ENCODE data around the gene UGT3A1. TPM values are rescaled to one million over a fixed set of nuclear protein-coding genes. Genes with fewer than 3 reads are reported as not detected.

Gene UGT3A1
- total and polyA plus RNA-seq, 10 of the 15 experiments (the other 5 are each of a cell fraction or from before 2014, with no cell fraction given) = not detected

- peak; percentile 41; the same call in 1 of the 2 replicates for TF ChIP-seq RELB (IDR thresholded peaks at IDR 0.05; ENCODE audit: low read depth)
- no peak for TF ChIP-seq LARP7 (IDR thresholded peaks at IDR 0.05)
- no peak for TF ChIP-seq NFXL1 (IDR thresholded peaks at IDR 0.05; ENCODE audit: borderline replicate concordance)
- no peak for TF ChIP-seq CHD2 (IDR thresholded peaks at IDR 0.05; ENCODE audit: borderline replicate concordance, low read depth, low read length)
- TF ChIP-seq FOXK2 (IDR thresholded peaks at IDR 0.05) = no peak
- no peak for TF ChIP-seq ASH2L (IDR thresholded peaks at IDR 0.05; ENCODE audit: borderline replicate concordance, low read depth)
- TF ChIP-seq MEF2A (IDR thresholded peaks at IDR 0.05; ENCODE audit: insufficient read depth, low read depth, low read length) = no peak
- no peak for TF ChIP-seq ZBTB4 (CRISPR knock-in tag; IDR thresholded peaks at IDR 0.05)
- TF ChIP-seq IRF4 (IDR thresholded peaks at IDR 0.05; ENCODE audit: low read depth, low read length) = peak; percentile 84; the same call in 1 of the 2 replicates
- no peak for TF ChIP-seq SMAD5 (IDR thresholded peaks at IDR 0.05; ENCODE audit: low read depth)
- TF ChIP-seq CTCF (IDR thresholded peaks at IDR 0.05 in 2 of 3, conservative IDR thresholded peaks at IDR 0.05 in 1 of 3; ENCODE audit: control insufficient read depth in 2 of 3, extremely low read depth in 1 of 3, insufficient read depth in 1 of 3, low read depth in 3 of 3, low read length in 3 of 3) = no peak
- no peak for TF ChIP-seq MEF2B (IDR thresholded peaks at IDR 0.05; ENCODE audit: partially characterized antibody, poor library complexity, severe bottlenecking)
- TF ChIP-seq ZNF24 (IDR thresholded peaks at IDR 0.05) = no peak
- no peak for TF ChIP-seq RELA (IDR thresholded peaks at IDR 0.05; ENCODE audit: borderline replicate concordance, partially characterized antibody)
- peak; percentile 22 for TF ChIP-seq SKIL (IDR thresholded peaks at IDR 0.05; ENCODE audit: low read depth, poor library complexity, severe bottlenecking)
- TF ChIP-seq CREB1 (IDR thresholded peaks at IDR 0.05; ENCODE audit: low read depth) = 0 out of 2 replicates have a peak, but pooled peaks have one; percentile 28
- TF ChIP-seq ZNF384 (IDR thresholded peaks at IDR 0.05; ENCODE audit: borderline replicate concordance, low read depth, low read length) = no peak
- TF ChIP-seq ATF2 (IDR thresholded peaks at IDR 0.05; ENCODE audit: low read length) = peak; percentile 30; the same call in 1 of the 2 replicates
- TF ChIP-seq RAD51 (IDR thresholded peaks at IDR 0.05) = peak; percentile 68
- TF ChIP-seq SP1 (IDR thresholded peaks at IDR 0.05; ENCODE audit: low read depth, low read length) = no peak
These were observed 89.0 kb downstream of the UGT3A1 start (continued) for GRCh38 chr5:35902046-35902672.
